ENCODE data around the gene MAP3K14. TPM values are rescaled to one million over a fixed set of nuclear protein-coding genes. Genes with fewer than 3 reads are reported as not detected.

The MAP3K14 gene
- total RNA-seq, 4 donors from 2014 or later: 4.1 to 21.7 (median 6.2) TPM

GRCh38 chr17:45332505-45332904 lies 15.7 kb upstream of the MAP3K14 start:
- Histone ChIP-seq H3K9me3 (no peaks in the 10 kb centered on the region), H3K27ac (no peak overlapping the region), H3K36me3 (no peaks in the 10 kb centered on the region), H3K27me3 (no peaks in the 10 kb centered on the region), H3K4me1 (no peaks in the 10 kb centered on the region), H3K4me3 (replicated peaks in 1 of 3) (no peak overlapping the region)
- DNase-seq: no peak
- intact Hi-C loops (cut with DNase I): no loop called here
- WGBS, 2 donors: 85 to 88% methylated on average over 5 of the region's 5 CpGs
- TF ChIP-seq POLR2A (IDR thresholded peaks at IDR 0.05) (no peak), CTCF (IDR thresholded peaks at IDR 0.05) (no peak)

- WGBS, 2 donors: 86 to 92% methylated on average over 7 of the region's 7 CpGs
- H3K36me3 ChIP-seq: no peaks in the 10 kb centered on the region
- intact Hi-C loops (cut with DNase I): no loop called here
- TF ChIP-seq POLR2A (IDR thresholded peaks at IDR 0.05) (no peak), CTCF (IDR thresholded peaks at IDR 0.05) (no peak)
- H3K9me3 ChIP-seq: no peaks in the 10 kb centered on the region
- H3K27ac ChIP-seq: no peak overlapping the region
- no peak overlapping the region for H3K4me3 ChIP-seq (replicated peaks in 1 of 3)
- no peak for DNase-seq
- no peaks in the 10 kb centered on the region for H3K27me3 ChIP-seq
- no peaks in the 10 kb centered on the region for H3K4me1 ChIP-seq
Measured at GRCh38 chr17:45326626-45327025, 9.8 kb upstream of the MAP3K14 start.

GRCh38 chr17:45325810-45326209 lies 9.0 kb upstream of the MAP3K14 start:
- no peak overlapping the region for H3K4me3 ChIP-seq (replicated peaks in 1 of 3)
- DNase-seq: no peak
- no peaks in the 10 kb centered on the region for H3K36me3 ChIP-seq
- intact Hi-C loops (cut with DNase I): no loop called here
- 80 to 83% methylated on average over 4 of the region's 4 CpGs for WGBS, 2 donors
- no peak overlapping the region for H3K27ac ChIP-seq
- H3K9me3 ChIP-seq: no peaks in the 10 kb centered on the region
- H3K27me3 ChIP-seq: no peaks in the 10 kb centered on the region
- peaks cover 0 to 7% of the 10 kb centered on the region in 2 donors for H3K4me1 ChIP-seq
- no peak for TF ChIP-seq POLR2A (IDR thresholded peaks at IDR 0.05)

GRCh38 chr17:45324336-45324735 lies 7.5 kb upstream of the MAP3K14 start:
- H3K4me1 ChIP-seq: peaks cover 0 to 13% of the 10 kb centered on the region in 2 donors
- H3K4me3 ChIP-seq (replicated peaks in 1 of 3): no peak overlapping the region
- no peak for TF ChIP-seq CTCF (IDR thresholded peaks at IDR 0.05)
- no peak for TF ChIP-seq POLR2A (IDR thresholded peaks at IDR 0.05)
- no peak overlapping the region for H3K27ac ChIP-seq
- WGBS, 2 donors: 100% methylated on average over 1 of the region's 1 CpG
- intact Hi-C loops (cut with DNase I): no loop called here
- H3K36me3 ChIP-seq: no peaks in the 10 kb centered on the region
- no peaks in the 10 kb centered on the region for H3K27me3 ChIP-seq
- DNase-seq: no peak
- H3K9me3 ChIP-seq: no peaks in the 10 kb centered on the region

- no peaks in the 10 kb centered on the region for H3K27me3 ChIP-seq
- TF ChIP-seq CTCF (IDR thresholded peaks at IDR 0.05) (no peak), POLR2A (IDR thresholded peaks at IDR 0.05) (no peak)
- WGBS, 2 donors: 93 to 96% methylated on average over 2 of the region's 2 CpGs
- no peak overlapping the region for H3K4me3 ChIP-seq (replicated peaks in 1 of 3)
- H3K27ac ChIP-seq: no peak overlapping the region
- H3K4me1 ChIP-seq: peaks cover 0 to 19% of the 10 kb centered on the region in 2 donors
- intact Hi-C loops (cut with DNase I): loop anchor here (2.0 kb wide), 1 partner anchor 57 kb away; no protein-coding TSS in a partner anchor
- H3K36me3 ChIP-seq: no peaks in the 10 kb centered on the region
- no peaks in the 10 kb centered on the region for H3K9me3 ChIP-seq
- no peak for DNase-seq
Measured at GRCh38 chr17:45322168-45322567, 5.3 kb upstream of the MAP3K14 start.

Data from thyroid gland (tissue), 4 donors.